HuH-7 (cell line): Measurements from ENCODE around the gene SHC1.

Experiments
- DNase-seq: peaks from one replicate; pipeline ENCODE4 v3.0.0; 2011; ENCODE audit warnings: low spot score

SHC1 gene

DNA sequence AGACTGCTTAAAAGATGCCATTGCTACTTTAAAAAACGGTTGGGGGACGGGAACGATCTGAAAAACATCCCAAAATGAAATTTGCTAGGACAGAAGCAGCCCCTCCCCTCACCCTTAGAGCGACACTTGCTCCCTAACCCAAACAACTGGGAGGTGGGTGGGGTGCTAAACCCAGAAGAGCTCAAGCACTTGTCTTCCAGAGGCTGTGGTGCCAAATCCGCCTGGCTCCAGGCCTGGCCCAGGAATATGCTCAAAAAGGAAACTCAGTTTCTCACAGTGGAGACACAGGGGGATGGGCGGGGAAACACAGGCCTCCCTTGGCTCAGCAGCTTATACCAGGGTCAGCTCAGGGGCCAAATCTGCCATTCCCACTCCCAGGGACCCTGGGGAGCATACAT lies 14.0 kb downstream of the SHC1 start:
- DNase-seq, result no peak

DNA sequence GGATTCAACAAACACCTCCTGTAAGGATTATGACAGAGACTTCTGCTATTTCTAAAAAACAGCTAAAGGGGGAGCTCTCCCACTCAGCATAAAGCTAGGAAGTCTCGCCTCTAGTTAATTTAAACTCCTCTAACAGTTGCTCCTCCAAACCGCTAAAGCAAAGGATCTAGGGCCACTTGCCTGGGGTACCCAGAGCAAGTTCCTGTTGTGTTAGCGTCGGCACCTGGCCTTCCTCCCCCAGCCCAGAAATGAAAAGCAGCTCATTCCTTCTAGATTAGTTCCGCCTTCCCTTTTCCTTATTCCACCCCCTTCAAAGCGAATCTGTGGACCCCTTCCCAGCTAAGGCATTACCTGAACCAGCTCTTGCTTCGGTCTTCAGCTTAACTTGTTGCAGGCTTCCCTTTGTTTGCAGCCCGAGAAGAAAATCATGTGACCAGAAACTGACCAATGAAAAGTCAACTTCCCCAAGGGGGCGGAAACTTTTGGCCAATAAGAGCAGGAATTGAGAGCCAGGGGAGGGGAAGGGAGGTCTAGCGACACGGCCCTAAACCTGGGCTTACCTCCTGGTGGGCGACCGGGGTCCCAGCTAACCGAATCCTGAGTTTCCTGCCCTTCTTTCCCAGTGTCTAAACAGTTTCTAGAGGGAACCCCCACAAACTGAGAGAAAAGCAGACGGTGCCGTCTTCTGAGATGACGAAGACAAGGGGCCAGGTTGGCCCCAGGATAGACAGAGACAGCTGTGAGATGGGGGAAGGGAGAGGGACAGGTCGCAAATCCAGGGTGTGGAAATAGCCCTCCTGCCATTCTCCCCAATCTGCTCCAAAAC lies 14.6 kb downstream of the SHC1 start, which contains the start of gene PBXIP1:
PBXIP1 (minus strand) TSS at position 382 of the 826 bp plus-strand sequence. CDS start 2,378 bp downstream, outside the sequence.
- peak; percentile 100 for DNase-seq

DNA sequence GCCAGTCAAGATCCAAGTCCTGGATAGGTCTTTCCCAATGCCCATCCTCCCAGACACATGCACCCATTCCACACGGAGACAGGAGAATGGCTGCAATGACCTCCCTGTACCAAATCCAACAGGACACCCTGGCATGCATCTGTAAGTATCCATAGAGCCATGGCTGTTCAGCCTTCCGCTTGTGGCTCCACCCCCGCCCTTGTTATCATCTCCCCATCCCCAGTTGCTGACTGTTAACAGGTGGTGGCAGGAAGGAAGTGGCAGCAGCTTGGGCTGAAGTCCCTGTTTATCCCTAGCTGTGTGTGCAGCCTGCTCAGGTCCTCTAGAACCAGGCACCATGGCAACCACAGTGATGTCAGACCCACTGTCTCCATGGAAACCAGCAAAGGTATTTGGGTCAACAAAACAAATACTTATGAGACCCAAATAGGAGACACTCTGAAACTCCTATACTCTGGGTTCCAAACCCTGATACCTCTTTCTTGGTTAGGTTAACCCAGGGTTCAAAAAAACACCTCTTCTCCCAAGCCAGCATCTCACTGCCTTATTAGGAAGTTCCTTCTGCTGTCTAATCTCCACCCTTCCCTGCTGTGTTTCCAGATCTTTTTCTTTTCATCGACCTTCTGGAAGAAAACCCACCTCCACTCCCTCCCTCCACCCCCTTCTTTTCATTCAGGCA lies 15.4 kb downstream of the SHC1 start:
- DNase-seq, result no peak

DNA sequence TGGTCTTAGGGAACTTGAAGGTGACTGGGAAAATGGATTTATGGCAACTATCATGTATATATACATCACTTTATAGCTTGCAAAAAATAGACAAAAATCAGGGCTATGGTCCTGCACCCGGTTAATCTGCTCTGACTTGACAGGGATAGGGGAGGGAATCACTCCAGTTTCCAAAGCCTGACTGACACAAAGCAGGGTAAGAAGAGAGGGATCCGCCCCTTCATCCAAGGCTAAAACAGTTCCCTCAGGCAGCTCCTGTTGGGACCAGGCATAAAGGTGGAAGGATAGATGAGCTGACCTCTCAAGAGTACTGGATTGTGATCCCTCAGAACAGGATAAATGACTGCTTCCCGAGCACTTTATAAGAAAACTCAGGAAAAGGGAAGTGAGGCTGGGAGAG lies 16.0 kb downstream of the SHC1 start:
- no peak for DNase-seq

DNA sequence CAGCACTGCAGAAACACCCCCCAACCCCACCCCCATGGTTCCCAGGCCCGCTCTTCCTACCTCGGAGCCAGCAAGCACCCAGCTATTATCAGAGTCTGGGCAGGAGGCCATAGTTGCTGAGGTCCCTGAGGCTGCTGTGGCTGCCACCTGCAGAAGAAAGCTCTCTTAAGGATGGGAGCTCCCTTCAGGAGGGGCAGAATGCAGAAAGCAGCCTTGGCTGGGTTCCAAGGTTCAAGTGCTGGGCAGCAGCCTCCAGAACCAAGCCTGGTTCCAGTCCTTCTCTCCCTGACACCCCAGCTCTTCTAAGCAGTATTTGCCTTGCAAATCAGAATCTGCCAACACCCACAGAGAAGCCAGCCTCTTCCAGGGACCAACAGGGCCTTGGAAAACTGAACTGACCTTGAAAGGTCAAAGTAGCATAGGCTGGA lies 16.9 kb downstream of the SHC1 start:
- no peak for DNase-seq

DNA sequence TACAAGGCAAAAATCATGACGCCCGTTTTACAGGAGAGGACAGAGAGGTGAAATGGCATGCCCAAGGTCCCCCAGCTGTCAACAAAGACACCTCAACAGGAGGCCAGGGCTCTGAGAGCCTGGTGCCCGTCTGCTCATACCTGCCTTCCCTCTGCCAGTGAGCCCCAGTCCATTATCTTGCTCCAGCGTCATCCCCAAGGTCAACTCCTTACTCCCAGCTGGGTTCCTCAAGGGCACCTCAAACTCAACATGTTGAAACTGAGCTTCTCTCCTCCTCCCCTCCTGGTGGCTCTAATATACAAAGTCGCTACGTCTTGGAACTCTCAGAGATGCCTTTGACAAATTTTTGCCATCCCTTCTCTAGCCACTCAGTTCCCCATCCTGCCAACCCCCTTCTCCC lies 17.9 kb downstream of the SHC1 start:
- no peak for DNase-seq

DNA sequence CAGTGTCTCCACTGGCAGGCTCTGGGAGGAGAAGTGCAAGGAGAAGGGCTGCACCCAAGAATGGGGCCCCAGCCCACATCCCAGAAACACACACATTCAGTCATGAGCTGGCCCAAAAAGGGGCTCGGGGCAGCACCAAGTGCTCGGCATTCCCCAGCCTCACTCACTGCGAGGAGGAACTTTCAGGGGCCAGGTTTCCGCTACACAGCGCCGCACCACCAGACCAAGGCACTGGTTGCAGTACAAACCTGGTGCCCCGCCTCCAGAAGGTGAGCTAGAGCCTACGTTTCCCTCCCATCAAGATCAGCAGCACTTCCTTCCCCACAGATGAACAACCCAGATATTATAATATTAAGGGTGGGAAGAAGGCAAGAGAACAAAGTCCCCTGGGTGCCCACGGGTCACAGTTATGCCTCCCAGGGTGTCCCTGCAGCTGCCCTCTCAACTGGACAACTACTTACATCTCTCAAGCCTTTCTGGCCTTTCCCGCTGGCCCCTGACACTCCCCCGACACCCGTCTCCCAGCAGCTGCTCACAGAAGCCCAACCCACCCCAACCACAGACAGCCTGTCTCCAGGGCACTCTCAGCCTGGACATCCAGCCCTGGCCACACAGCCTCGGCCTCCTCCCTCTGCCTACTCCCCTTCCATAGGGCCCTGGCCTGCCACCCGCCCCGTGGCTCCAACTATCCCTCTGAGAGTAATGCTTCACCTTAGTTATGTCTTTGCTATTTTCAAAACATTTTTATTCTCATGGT lies 18.5 kb downstream of the SHC1 start:
- DNase-seq, result no peak

DNA sequence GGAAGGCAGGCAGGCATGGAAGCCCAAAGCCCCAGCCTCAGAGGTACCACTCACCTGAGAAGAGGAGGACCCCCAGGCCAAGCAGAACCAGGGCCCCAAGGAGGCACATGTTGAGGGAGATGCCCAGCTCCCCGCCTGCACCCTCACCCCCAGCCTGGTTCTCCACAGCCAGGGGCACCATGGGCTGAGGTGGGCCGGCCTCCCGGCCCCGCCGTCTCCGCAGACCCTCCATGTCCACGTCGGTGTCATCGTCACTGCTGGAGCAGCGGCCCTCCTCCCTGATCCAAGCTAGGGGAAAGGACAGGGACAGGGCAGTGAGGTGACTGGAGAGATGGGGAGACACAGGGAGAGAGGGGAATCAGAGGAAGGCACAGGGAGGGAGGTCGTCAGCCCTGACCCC lies 22.5 kb downstream of the SHC1 start:
- no peak for DNase-seq

DNA sequence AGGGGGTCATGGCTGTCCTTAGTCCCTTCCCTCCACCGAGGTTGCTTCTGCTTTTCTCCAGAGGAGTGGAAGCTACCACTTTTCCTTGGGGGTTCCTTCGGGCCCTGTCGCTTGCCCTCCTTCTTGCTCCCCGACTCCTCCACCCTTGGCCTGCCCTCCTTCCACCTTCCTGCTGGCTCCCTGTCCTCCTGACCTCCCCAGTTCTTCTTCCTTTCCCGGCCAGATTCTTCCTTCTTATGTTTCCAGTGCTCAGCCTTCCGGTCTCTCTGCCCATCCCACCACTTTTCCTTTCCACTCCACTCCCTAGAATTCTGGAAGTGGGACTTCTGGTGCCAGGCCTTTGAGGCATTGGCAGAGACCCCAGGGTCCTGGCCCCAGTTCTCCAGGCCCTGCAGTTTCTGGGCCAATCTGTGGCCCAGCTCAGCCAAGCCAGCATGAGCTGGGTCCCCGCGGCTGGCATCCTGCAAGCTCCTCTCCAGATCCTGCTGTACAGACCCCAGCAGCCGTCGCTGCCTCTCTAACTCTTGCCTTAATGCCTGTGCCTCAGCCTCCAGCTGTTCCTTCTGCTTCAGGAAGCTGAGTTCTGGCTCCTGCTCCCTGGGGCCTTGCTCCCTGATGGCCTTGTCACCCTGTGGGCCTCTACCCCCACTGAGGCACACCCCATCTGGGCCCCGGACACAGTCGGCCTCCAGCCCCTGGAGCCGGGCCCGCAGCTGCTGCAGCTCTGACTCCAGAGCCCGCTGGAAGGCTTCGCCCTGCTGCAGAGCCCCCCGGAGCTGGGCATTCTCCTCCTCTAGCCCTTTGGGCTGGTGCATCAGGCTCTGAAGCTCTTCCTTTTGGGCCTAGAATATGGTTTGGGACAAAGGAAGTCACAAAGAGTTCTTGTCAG lies 24.3 kb downstream of the SHC1 start:
- no peak for DNase-seq

DNA sequence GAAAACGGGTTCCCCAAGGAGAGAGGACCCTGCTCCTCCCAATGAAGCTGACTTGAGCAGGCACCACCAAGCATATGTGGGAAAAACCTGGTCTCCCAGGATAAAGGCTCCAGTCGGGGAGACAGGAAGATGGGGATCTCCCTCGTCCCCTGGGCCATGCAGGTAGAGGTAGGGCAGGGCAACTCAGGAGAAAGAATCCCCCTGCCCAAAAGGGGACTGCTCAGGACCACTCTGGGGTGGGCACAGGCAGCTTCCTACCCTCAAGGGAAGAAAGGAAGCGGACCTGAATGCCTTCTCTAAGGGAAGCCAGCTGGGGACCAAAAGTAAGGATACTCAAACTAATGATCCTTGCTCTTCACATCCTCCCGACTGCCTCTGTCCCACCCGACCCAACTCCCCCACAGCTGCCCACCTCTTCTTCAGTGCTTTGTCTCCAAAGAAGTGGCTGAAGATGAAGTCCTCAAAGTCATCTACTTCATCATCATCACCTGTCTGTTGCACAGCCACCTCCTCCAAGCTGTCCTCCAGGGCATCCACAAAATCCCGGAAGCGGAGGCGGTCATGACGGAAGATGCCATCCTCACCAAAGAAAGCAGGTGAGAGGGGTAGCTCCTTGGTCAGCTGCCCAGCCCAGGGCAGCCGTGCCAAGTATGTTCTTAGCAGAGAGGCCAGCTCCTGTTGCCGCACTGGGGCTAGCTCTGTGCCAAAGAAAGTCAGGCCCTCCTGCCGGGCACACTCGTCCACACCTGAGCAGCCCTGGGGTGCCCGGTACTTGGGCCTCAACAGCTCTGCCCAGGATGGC lies 25.2 kb downstream of the SHC1 start:
- DNase-seq, result no peak

DNA sequence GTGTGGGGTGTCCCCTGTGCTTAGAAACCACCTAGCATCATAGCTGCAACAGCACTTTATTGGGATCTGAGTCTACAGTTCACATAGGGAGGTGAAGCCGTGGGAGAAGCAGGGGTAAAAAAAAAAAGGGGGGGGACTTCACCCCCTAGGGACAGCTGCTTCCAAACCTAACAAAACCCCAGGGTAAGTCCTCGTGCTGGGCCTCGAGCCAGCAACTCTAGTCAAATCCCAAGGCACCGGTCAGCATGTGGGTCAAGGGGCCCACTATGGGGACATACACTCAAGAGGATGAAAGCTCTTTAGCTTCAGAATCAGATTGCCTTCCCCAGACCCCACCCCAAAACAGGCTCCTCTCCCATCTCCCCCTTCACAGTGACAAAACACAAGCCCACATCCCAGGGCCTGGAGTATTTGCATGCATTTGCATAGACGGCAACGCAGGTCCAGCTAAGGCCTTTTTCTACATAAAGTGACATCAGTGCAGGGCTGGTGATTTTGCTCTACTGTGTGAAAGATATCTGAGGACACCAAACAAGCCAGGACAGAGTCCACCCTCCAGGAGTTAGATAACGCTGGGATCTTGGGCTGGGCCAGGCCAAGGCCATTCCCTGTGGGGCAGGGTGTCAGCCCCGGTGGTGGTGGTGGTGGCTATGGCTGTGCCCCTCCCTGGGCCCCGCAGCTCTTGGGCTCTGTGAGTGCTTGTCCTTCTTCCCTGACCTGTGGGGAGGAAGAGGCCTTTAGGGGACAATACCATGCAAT lies 26.0 kb downstream of the SHC1 start:
- DNase-seq, result peak; percentile 82

DNA sequence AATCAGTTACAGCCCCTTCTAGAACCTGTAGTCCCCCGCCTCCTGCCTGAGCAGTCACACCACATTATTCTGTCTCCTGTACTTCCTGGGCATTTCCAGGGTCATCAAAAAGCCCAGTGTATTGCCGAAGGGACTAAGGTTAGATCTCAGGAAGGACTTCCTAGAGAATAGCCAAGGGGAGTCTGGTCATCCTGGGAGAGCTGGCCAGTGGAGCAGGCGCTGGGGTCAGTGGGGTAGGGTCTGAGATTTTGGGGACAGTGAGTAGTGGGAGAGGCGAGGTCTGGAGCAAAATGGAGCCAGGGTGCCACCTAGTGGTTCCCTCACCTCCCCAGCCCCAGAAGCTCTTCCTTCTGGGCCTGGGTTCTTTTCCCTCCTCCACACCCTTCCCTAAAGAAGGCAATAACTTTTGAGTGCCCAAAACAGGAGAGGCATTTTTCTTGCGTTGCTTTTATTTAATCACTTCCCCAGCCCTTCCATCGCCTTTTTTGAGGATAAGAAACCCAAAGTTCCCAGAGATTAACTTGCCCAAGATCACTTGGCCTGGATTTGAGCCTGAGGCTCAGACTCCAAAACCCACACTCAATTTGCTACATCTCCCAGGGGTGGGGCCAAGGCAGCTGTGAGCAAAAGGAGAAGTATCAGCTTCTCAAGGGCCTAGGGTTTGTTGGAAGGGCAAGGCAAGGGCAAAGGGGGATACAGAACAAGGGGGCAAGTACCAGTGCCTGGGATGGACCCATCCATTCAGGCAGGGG lies 26.7 kb downstream of the SHC1 start:
- peak; percentile 82 for DNase-seq

DNA sequence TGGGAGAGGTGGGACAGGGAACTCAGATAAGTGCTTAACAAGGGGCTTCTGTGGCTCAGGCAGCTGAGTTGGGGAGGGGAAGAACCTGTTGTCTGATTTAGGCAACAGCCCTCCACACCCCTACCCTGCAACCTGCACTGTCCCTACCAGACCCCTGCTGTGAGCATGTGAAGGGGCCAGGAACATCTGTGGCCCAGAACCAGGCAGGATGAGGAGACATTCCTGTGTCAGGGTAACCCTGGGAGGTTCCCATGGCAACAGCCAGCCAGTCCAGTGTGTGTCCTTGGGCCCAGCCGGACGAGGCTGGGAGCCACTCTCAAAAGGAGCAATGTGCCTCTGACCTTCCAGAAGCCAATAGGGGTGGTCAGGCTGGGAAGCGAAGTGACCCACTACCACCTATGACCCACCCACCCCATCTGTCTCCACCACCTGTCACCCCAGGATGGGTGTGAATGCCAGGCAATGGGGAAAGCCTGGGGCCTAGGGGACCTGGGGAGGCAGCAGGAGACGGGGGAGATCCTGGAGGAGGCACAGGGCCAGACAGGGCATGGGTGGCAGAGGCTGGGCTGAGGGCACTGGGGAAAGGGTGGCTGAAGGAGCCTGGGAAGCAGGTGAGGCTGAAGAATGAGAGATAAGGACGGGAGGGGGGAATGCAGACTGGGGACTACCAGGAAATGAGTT lies 29.1 kb downstream of the SHC1 start:
- DNase-seq, result no peak

DNA sequence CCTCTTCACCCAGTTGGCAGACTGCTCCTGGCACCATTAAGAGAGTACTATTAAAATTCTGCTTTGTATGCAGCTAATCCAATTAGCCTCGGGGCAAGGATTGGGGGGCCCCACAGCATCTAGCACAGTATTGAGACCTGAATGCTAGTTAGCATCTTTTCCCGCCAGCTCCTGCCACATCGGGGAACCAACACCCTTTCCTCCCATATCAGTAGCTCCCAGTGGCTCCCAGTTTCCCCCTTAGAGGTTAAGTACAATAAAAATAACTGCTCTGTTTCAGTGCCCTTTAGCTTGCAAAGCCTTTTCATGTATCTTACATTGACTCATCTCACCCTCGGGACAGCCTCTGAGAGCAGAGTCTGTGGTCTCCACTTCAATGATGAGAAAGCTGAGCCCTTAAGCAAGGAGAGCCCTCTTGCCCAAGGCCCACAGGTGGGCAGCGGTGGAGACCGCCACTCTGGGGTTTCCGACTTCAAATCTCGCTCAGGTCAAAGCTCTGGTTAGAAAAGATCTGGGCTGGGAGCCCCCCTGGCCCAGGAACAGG lies 29.8 kb downstream of the SHC1 start:
- DNase-seq, result no peak

DNA sequence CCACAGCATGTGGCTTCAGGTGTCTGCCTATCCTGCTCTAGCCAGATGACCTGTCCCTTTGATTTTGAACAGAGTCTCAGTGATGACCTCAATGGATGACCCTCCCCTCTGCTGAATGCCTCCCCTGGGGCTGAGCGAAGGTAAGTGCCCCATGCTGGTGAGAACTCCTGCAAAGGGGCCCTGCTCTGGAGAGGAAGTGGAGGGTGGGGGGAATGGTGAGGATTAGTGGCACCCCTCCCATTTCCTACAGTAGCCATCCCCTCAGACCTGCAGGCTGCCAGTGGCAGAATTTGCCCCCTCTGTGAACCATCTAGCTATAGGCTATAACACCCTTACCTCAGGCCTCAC lies 30.4 kb downstream of the SHC1 start:
- no peak for DNase-seq

DNA sequence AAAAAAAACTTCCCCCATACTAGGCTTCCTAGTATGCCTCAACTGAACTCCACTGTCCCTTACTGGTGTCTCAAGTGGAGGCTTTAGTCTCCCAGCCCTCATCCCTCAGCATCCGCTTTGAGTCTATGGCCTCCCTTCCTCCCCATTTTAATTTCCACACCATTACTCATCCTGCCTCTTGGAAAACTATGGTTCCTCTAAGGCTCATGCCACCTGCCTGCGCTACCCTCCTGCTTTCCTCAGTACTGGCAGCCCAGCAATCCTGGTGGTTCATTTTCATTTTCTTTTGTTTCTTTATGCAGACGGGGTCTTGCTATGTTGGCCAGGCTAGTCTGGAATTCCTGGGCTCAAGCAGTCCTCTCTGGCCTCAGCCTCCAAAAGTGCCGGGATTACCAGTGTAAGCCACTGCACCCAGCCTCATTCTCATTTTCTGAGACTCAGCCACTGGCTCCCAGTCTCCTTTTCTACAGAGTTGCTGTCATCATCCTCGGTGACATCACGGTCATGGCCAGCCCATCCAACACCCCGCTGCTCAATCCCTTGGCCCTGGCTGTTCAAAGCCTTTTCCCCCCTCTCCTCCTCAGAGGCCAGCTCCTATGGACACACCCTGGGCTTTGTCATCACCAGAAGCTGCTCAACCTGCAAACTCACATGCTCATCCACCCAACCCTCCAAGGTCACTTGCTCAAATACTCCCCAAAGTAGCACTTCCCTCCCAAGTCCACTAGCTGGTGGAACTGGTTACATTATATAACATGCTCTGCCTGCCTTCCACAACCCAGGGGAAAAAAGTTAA lies 31.7 kb downstream of the SHC1 start:
- DNase-seq, result no peak

DNA sequence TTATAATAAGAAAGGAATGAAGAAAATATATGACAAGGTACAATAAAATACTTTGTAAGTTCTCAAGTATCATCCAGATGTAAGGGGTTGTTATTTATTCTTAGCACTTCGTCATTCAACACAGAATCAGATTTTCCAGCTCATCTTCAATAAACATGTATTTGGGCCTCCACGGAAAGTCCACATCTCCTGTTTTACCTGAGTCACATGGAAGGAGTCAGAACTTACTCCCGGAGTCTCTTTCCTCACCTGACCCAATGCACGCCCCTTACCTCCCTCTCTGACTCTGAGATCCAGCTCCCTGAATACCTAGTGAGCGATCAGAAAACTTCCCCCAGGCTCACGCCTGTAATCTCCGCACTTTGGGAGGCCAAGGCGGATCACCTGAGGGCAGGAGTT lies 32.6 kb downstream of the SHC1 start:
- DNase-seq, result no peak
